Naive B cell (primary cell): ENCODE measurements around the gene ZFR2. TPM values are rescaled to one million over a fixed set of nuclear protein-coding genes. Genes with fewer than 3 reads are reported as not detected.
"Not testable (repeated sequence)": the region's sequence is repeated elsewhere in the genome, so short reads cannot be mapped to it uniquely, and the experiment has no call there.

ENCODE experiments used
- ATAC-seq, 2 donors: fragments of 150-1000 bp; cut with Tn5 transposase; 2 replicates each; pipeline ENCODE4 v1.10.0; 2021; ENCODE audit warnings: low read depth in 2 of 2, mild to moderate bottlenecking in 2 of 2, moderate library complexity in 2 of 2
- DNase-seq: peaks from one replicate; pipeline ENCODE4 v3.0.0; 2022
- H3K27ac Mint-ChIP-seq, 6 donors: one replicate each; pipeline ENCODE4 v1.8.0; 2020 to 2022; ENCODE audit warnings: mild to moderate bottlenecking in 6 of 6, mixed read lengths in 6 of 6, moderate library complexity in 5 of 6, inconsistent platforms in 2 of 6
- H3K27me3 Mint-ChIP-seq, 3 donors: one replicate each; pipeline ENCODE4 v1.8.0; 2021 to 2022; ENCODE audit warnings: mixed read lengths in 3 of 3, mild to moderate bottlenecking in 1 of 3
- H3K36me3 Mint-ChIP-seq, 2 donors: one replicate each; pipeline ENCODE4 v1.8.0; 2020 to 2022; ENCODE audit warnings: mixed read lengths in 2 of 2, inconsistent platforms in 1 of 2, mild to moderate bottlenecking in 1 of 2
- H3K4me1 Mint-ChIP-seq, 3 donors: one replicate each; pipeline ENCODE4 v1.8.0; 2020 to 2022; ENCODE audit warnings: mixed read lengths in 3 of 3, inconsistent platforms in 1 of 3, mild to moderate bottlenecking in 1 of 3, moderate library complexity in 1 of 3
- H3K4me3 Mint-ChIP-seq, 8 donors: one replicate each; pipeline ENCODE4 v1.8.0; 2020 to 2022; ENCODE audit warnings: mild to moderate bottlenecking in 8 of 8, mixed read lengths in 8 of 8, moderate library complexity in 8 of 8, inconsistent platforms in 2 of 8
- H3K9me3 Mint-ChIP-seq, 7 donors: one replicate each; pipeline ENCODE4 v1.8.0; 2020 to 2022; ENCODE audit warnings: mixed read lengths in 7 of 7, mild to moderate bottlenecking in 5 of 7, inconsistent platforms in 2 of 7, moderate library complexity in 1 of 7
- polyA plus RNA-seq, 6 donors: library from polyadenylated mRNA; unstranded; fragments of 300-500 nt; fragmentation: Illumina TruSeq; gene quantifications; one replicate each; pipeline ENCODE4 v1.2.3, GENCODE V29; 2021; ENCODE audit warnings: low read depth in 6 of 6

Gene ZFR2
- polyA plus RNA-seq, 6 donors from 2014 or later: 0.45 to 3.5 (median 0.95) TPM; not detected in 3

- Mint-ChIP-seq H3K36me3 (no peaks in the 10 kb centered on the region), H3K27ac (no peak overlapping the region), H3K27me3 (no peaks in the 10 kb centered on the region), H3K9me3 (peaks cover 0 to 7% (median 0%) of the 10 kb centered on the region in 7 donors), H3K4me3 (no peak overlapping the region), H3K4me1 (peaks cover 0 to 18% (median 9%) of the 10 kb centered on the region in 3 donors)
- DNase-seq: no peak
- no peak for ATAC-seq
These were observed 94.0 kb downstream of the ZFR2 start for GRCh38 chr19:3774621-3775373.

- H3K9me3 Mint-ChIP-seq: peaks cover 0 to 7% (median 0%) of the 10 kb centered on the region in 7 donors
- peaks cover 0 to 3% of the 10 kb centered on the region in 2 donors for H3K36me3 Mint-ChIP-seq
- H3K27me3 Mint-ChIP-seq: no peaks in the 10 kb centered on the region
- DNase-seq (no peak), ATAC-seq (no peak)
- H3K4me1 Mint-ChIP-seq: peaks cover 0 to 19% (median 9%) of the 10 kb centered on the region in 3 donors
- peak overlapping the region in 3 of 6 donors; percentile 7 to 70 (median 32) for H3K27ac Mint-ChIP-seq
- no peak overlapping the region for H3K4me3 Mint-ChIP-seq
These were observed 94.9 kb downstream of the ZFR2 start for GRCh38 chr19:3773814-3774515.

GRCh38 chr19:3771906-3772455, 96.9 kb downstream of the ZFR2 start, which contains the start of gene RAX2:
TSS of gene RAX2 (minus strand) at chr19:3772228. CDS start at chr19:3771742, 486 bp downstream.
- peaks cover 0 to 8% of the 10 kb centered on the region in 2 donors for H3K36me3 Mint-ChIP-seq
- DNase-seq: no peak
- peaks cover 0 to 22% (median 9%) of the 10 kb centered on the region in 3 donors for H3K4me1 Mint-ChIP-seq
- ATAC-seq: no peak
- H3K9me3 Mint-ChIP-seq: peaks cover 0 to 7% (median 0%) of the 10 kb centered on the region in 7 donors
- H3K4me3 Mint-ChIP-seq: no peak within 1 kb of the TSS
- peak within 1 kb of the TSS in 2 of 6 donors; percentile 69 to 88 for H3K27ac Mint-ChIP-seq
- no peaks in the 10 kb centered on the region for H3K27me3 Mint-ChIP-seq

- ATAC-seq: no peak
- no peak for DNase-seq
- H3K4me3 Mint-ChIP-seq: no peak overlapping the region
- peaks cover 0 to 1% (median 0%) of the 10 kb centered on the region in 7 donors for H3K9me3 Mint-ChIP-seq
- no peaks in the 10 kb centered on the region for H3K27me3 Mint-ChIP-seq
- peak overlapping the region in 1 of 6 donors; percentile 39 for H3K27ac Mint-ChIP-seq
- H3K36me3 Mint-ChIP-seq: peaks cover 0 to 14% of the 10 kb centered on the region in 2 donors
- H3K4me1 Mint-ChIP-seq: peaks cover 0 to 20% (median 14%) of the 10 kb centered on the region in 3 donors
These were observed 97.6 kb downstream of the ZFR2 start for GRCh38 chr19:3771000-3771905.

GRCh38 chr19:3770136-3770999, 98.5 kb downstream of the ZFR2 start:
- Mint-ChIP-seq H3K27me3 (no peaks in the 10 kb centered on the region), H3K9me3 (no peaks in the 10 kb centered on the region), H3K36me3 (peaks cover 0 to 15% of the 10 kb centered on the region in 2 donors), H3K27ac (peak overlapping the region in 1 of 6 donors; percentile 64), H3K4me1 (peaks cover 0 to 19% (median 15%) of the 10 kb centered on the region in 3 donors), H3K4me3 (no peak overlapping the region)
- DNase-seq: no peak
- no peak for ATAC-seq

GRCh38 chr19:3769494-3769893, 99.3 kb downstream of the ZFR2 start:
- H3K9me3 Mint-ChIP-seq: no peaks in the 10 kb centered on the region
- peaks cover 0 to 19% (median 15%) of the 10 kb centered on the region in 3 donors for H3K4me1 Mint-ChIP-seq
- peak overlapping the region in 2 of 6 donors; percentile 56 to 64 for H3K27ac Mint-ChIP-seq
- no peak for ATAC-seq
- no peaks in the 10 kb centered on the region for H3K27me3 Mint-ChIP-seq
- DNase-seq: no peak
- H3K36me3 Mint-ChIP-seq: peaks cover 0 to 15% of the 10 kb centered on the region in 2 donors
- no peak overlapping the region for H3K4me3 Mint-ChIP-seq

- DNase-seq: no peak
- peak overlapping the region in 2 of 6 donors; percentile 1 to 22 for H3K27ac Mint-ChIP-seq
- H3K27me3 Mint-ChIP-seq: no peaks in the 10 kb centered on the region
- peak overlapping the region in 1 of 8 donors; percentile 40 for H3K4me3 Mint-ChIP-seq
- H3K9me3 Mint-ChIP-seq: no peaks in the 10 kb centered on the region
- ATAC-seq: no peak
- peaks cover 0 to 17% (median 13%) of the 10 kb centered on the region in 3 donors for H3K4me1 Mint-ChIP-seq
- H3K36me3 Mint-ChIP-seq: peaks cover 0 to 15% of the 10 kb centered on the region in 2 donors
These were observed 100.1 kb downstream of the ZFR2 start for GRCh38 chr19:3768748-3769099.

- Mint-ChIP-seq H3K27ac (peak overlapping the region in 2 of 6 donors; percentile 22 to 24), H3K4me1 (peaks cover 2 to 15% (median 10%) of the 10 kb centered on the region in 3 donors), H3K9me3 (no peaks in the 10 kb centered on the region), H3K4me3 (no peak overlapping the region), H3K27me3 (no peaks in the 10 kb centered on the region), H3K36me3 (peaks cover 0 to 15% of the 10 kb centered on the region in 2 donors)
- ATAC-seq: no peak
- DNase-seq: no peak
These were observed 100.7 kb downstream of the ZFR2 start for GRCh38 chr19:3768015-3768747.

- DNase-seq: no peak
- ATAC-seq: no peak
- H3K27ac Mint-ChIP-seq: peak overlapping the region in 1 of 6 donors; percentile 59
- H3K27me3 Mint-ChIP-seq: no peaks in the 10 kb centered on the region
- H3K36me3 Mint-ChIP-seq: peaks cover 0 to 15% of the 10 kb centered on the region in 2 donors
- no peaks in the 10 kb centered on the region for H3K9me3 Mint-ChIP-seq
- no peak overlapping the region for H3K4me3 Mint-ChIP-seq
- H3K4me1 Mint-ChIP-seq: peaks cover 9 to 21% (median 18%) of the 10 kb centered on the region in 3 donors
These were observed 101.8 kb downstream of the ZFR2 start for GRCh38 chr19:3767050-3767449.

- Mint-ChIP-seq H3K27ac (peak overlapping the region in 4 of 6 donors; percentile 22 to 94 (median 48)), H3K4me3 (no peak overlapping the region)
- no peak for ATAC-seq
These were observed 102.3 kb downstream of the ZFR2 start for GRCh38 chr19:3766520-3766919.

DNA sequence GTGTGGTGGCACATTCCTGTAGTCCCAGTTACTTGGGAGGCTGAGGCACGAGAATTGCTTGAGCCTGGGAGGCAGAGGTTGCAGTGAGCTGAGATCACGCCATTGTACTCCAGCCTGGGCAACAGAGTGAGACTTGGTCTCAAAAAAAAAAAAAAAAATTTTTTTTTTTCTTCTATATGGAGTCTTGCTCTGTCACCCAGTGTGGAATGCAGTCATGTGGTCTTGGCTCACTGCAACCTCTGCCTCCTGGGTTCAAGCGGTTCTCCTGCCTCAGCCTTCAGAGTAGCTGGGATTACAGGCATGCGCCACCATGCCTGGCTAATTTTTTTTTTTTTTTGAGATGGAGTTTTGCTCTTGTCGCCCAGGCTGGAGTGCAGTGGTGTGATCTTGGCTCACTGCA, 103.1 kb downstream of the ZFR2 start:
- peaks cover 0 to 15% of the 10 kb centered on the region in 2 donors for H3K36me3 Mint-ChIP-seq
- not testable (repeated sequence) for H3K4me3 Mint-ChIP-seq, H3K27me3 Mint-ChIP-seq, DNase-seq, ATAC-seq, H3K27ac Mint-ChIP-seq, H3K9me3 Mint-ChIP-seq
- peaks cover 22 to 27% (median 26%) of the 10 kb centered on the region in 3 donors for H3K4me1 Mint-ChIP-seq

More at GRCh38 chr19:3766520-3766919, 102.3 kb downstream of the ZFR2 start:
- no peak for DNase-seq
- H3K4me1 Mint-ChIP-seq: peaks cover 14 to 25% (median 23%) of the 10 kb centered on the region in 3 donors
- no peaks in the 10 kb centered on the region for H3K27me3 Mint-ChIP-seq
- H3K9me3 Mint-ChIP-seq: peaks cover 0 to 2% (median 0%) of the 10 kb centered on the region in 7 donors
- peaks cover 0 to 15% of the 10 kb centered on the region in 2 donors for H3K36me3 Mint-ChIP-seq
